ENCODE measurements around the gene DPEP2NB.
"Not testable (repeated sequence)": the region's sequence is repeated elsewhere in the genome, so short reads cannot be mapped to it uniquely, and the experiment has no call there.

Gene DPEP2NB

DNA sequence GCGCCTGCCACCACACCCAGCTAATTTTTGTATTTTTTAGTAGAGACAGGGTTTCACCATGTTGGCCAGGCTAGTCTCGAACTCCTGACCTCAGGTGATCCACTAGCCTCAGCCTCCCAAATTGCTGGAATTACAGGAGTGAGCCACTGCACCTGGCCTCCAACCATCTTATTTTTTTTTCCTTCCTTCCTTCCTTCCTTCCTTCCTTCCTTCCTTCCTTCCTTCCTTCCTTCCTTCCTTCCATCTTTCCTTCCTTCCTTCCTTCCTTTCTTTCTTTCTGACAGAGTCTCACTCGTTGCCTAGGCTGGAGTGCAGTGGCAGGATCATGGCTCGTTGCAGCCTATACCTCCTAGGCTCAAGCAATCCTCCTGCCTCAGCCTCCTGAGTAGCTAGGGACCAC, 5.8 kb downstream of the DPEP2NB start:
- not testable (repeated sequence) for DNase-seq

DNA sequence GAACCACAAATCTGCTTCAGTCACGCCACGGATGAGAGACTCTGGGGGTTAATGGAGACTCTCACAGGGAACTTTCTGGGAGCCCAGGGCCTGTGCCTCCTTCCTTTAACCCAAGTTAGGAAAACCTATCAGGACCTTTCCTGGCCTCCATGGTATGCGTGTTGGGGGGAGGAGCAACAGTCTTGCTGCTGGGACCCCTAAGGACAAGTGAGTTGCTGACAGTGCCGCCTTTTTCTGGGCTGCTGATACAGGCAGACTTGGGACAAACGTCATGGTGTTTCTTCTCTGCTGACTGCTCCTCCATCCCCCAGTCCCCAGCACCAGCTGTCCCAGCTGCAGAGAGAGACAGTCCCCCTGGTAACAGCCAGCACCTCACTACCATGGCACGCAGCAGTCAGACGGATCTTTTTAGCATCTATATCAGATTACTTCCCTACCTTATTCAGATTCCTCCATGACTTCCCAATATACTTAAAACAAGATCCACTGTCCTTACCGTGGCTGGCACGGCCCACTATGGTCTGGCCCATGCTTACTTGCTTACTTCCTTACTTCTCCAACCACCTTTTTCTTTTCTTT, 6.5 kb downstream of the DPEP2NB start:
- no peak for DNase-seq

DNA sequence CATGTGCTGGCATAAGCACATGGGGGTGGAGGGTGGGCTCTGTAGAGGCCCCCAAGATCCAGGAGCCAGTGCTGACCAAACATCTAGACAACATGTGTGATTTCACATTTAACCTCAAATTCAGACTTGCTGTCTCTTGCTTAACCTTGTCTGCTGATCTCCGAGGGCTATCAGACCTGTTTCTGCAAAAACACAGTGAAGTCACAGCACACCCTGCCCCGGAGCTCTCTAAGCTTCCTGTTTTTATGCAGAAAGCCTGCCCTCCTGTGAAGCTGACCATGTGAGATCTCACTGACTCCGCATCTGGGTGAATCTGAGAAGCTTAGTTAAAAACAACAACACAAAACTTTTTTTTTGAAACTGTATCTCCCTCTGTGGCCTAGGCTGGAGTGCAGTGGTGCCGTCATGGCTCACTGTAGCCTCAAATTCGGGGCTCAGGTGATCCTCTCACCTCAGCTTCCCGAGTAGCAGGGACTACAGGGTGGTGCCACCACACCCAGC, 9.9 kb downstream of the DPEP2NB start:
- no peak for DNase-seq

DNA sequence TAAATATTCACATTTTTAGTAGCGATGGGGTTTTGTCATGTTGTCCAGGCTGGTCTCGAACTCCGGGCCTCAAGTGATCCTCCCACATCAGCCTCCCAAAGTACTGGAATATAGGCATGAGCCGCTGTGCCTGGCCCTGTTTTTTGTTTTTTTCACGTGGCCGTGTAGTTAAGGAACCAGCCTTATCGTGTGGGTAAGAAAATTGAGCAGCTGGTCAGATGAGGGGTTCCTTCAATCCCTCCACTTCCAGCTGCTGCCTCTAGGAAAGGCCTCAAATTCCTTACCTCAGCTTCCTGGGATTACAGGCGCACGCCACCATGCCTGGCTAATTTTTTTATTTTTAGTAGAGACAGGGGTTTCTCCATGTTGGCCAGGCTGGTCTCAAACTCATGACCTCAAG, 10.5 kb downstream of the DPEP2NB start:
- no peak for DNase-seq

DNA sequence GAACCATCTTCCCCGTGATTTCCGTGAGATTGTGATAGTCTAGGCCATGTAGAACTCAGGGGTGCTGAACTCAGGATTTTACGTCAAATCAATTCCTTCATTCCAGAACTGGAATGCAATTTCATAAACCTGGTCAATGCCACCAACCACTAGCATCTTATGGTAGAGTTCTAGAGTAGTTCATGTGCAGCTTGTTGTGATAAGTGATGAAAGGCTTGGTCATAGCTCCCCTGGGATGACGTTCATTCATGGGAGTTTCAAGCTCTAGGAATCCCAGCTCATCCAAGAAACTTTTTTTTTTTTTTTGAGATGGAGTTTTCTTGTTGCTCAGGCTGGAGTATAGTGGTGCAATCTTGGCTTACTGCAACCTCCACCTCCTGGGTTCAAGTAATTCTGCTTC, 12.7 kb downstream of the DPEP2NB start:
- no peak for DNase-seq

DNA sequence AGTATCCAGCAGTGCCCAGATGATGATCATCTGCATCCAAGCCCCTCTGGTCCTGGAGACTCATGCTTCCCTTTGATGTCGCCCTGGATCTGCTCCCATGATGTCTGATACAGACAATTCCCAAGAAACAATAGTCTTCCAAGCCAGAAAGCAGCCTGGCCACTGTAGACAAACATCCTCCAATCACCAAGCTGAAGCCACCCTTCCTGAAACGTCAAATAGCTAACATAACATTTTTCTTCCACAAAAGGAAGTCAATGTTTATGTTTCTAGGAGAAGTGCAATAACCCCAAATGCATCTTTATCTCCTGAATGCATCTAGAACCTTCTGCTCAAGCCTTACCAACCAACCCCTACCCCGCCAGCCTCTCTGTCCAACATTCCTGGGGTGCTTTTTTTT, 15.3 kb downstream of the DPEP2NB start:
- no peak for DNase-seq

DNA sequence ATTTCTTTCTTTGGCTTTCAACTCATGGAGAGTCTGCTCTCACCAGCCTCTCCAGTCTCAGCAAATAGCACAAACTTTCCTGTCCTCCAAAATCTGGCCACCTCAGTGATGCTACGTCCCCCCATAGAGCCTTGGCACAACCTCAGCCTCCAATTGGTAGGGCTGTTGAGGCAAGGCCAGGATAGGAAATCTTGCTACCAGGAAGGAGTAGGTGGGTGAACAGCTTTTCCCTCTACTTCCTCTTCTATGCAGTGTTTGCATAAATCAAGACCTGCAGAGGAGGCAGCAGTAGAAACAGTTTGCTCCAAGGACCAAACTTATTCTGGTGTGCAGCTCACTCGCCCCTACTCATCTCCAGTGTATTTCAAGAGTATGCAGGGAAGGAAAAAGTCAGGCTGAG, 15.7 kb downstream of the DPEP2NB start:
- DNase-seq = no peak

DNA sequence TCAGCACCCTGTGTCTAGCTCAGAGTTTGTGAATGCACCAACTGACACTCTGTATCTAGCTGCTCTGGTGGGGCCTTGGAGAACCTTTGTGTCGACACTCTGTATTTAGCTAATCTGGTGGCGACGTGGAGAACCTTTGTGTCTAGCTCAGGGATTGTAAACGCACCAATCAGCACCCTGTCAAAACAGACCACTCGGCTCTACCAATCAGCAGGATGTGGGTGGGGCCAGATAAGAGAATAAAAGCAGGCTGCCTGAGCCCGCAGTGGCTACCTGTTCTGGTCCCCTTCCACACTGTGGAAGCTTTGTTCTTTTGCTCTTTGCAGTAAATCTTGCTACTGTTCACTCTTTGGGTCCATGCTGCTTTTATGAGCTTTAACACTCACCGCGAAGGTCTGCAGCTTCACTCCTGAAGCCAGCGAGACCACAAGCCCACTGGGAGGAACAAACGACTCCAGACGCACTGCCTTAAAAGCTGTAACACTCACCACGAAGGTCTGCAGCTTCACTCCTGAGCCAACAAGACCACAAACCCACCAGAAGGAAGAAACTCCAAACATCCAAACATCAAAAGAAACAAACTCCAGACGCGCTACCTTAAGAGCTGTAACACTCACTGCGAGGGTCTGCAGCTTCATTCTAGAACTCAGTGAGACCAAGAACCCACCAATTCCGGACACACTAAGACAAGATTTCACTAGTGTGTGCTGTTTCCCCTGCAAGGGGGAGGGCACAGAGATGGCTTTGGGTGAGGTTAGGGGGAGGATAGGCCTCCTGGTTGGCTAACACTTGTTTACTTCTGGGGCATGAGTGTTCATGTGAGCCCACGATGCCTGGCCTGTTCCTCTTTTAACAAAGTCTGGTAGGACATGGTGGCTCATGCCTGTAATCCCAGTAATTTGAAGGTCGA, 16.7 kb downstream of the DPEP2NB start, which contains the start of gene DPEP2:
TSS of gene DPEP2 (minus strand) at position 706 of the 910 bp plus-strand sequence. CDS start 6,272 bp downstream, outside the sequence.
- DNase-seq = not testable (repeated sequence)

DNA sequence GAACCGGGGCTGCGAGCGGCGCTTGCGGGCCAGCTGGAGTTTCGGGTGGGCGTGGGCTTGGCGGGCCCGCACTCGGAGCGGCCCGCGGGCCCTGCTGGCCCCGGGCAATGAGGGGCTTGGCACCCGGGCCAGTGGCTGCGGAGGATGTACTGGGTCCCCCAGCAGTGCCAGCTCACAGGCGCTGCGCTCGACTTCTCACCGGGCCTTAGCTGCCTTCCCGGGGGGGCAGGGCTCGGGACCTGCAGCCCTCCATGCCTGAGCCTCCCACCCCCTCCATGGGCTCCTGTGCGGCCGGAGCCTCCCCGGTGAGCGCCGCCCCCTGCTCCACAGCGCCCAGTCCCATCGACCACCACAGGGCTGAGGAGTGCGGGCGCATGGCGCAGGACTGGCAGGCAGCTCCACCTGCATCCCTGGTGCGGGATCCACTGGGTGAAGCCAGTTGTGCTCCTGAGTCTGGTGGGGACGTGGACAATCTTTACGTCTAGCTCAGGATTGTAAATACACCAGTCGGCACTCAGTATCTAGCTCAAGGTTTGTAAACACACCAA, 17.4 kb downstream of the DPEP2NB start:
- DNase-seq = not testable (repeated sequence)

DNA sequence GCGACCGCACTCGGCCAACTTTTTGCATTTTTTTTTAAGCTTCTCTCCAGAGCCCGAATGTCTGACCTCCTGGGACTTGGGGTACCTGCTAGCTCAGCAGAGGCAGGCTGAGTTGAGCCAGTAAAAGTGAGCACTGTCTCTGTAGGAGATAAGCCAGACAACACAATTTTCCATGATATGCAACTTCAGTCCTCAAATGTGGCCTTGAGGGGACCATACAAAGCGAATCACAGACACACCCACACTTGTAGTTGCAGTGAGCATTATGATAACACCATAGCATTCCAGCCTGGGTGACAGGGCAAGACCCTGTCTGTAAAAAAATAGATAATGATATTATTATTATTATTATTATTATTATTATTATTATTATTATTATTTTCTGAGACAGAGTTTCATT, 19.0 kb downstream of the DPEP2NB start:
- no peak for DNase-seq

DNA sequence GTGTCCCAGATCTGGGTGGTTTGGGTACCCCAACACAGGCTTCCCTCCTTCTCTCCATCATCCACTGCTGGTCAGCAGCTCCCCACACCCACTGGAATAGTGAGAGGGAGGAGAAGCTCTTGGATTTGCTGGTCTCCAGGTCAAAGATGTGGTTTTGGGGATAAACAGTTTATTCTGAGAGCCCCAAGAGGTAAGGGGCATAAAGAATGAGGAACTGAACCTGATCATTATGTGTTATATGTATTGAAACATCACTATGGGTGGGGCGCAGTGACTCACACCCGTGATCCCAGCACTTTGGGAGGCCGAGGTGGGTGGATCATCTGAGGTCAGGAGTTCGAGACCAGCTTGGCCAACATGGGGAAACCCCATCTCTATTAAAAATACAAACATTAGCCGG, 20.3 kb downstream of the DPEP2NB start:
- no peak for DNase-seq

DNA sequence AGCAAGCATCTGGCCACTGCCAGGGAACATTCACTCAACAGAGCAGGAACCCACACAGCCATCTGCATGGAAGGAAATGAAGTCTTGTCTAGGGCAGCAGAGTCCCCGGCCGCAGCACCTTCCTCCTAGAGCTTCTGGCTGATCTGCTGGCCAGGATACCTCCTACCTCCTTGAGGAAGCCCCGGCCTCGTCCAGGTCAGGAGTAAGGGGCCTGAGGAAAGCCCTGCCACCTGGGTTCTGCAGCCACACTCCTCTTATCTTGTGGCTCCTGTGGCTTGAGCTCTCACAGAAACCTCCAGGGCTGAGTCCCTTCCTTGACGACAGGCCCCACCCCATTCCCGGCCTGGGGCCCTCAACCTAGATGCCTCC, 21.7 kb downstream of the DPEP2NB start:
- not testable (repeated sequence) for DNase-seq

DNA sequence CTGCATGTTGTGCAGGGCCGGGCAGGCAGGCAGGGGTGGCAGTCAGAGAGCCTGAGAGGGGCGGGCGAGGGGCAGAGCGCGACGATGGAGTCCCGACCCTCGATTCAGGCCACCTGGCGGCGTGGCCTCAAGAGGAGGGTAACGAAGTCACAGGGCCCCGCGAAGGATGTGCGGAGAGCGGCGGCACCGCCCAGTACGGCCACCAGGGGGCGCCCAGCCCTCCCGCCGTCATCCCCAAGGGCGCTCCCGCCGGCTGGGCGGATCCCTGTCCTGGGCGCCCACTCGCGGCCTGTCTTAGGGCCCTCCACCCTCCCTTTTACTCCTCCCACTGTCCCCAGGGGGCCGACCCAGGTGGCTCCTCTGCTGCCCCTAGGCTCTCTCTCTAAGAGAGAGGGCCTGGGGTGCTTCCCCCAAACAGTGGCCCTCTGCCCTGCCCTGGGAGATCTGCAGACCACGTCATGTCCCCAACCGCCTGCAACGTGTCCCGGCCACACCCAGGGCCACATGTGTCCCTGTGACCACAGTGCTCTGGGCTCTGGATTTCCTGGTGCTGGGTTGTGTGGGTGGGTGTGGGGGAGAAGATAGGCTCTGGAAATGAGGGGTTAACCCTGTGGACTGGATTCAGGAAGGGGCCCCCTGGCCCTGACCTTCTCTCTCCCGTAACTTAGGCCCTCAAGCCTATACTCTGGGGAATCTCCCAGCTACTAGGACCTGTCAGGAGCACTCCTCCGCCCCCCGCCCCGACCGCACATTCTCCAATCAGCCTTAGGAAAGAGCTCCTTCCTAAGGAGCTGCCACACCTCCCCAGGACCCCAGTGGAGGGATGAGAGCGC, 22.3 kb downstream of the DPEP2NB start:
- peak in 1 of 2 experiments; percentile 57 for DNase-seq

DNA sequence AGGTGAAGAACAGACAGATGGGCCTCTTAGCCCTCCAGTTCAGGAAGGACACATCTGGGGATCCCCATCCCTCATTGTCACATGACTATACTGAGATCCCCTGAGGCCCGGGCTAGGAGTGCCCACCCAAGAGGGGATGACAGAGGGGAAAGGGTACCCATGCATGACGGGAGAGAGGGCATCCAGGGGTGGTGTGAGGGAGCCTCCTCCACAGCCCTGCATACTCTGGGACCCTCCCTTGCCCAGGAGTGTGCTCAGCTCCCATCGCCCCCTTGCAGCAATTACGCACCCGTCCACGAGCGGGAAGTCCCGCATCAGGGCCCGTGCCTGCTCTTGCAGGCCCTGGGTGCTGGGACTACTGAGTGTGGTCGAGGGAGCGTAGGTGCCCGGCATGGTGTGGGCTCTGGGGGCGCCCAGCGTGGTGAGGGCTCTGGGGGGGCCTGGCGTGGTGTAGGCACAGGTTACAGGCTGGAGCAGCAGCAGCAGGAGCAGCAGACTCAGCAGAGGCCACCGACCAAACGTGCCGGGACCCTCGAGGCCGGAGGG, 23.0 kb downstream of the DPEP2NB start:
- no peak for DNase-seq

DNA sequence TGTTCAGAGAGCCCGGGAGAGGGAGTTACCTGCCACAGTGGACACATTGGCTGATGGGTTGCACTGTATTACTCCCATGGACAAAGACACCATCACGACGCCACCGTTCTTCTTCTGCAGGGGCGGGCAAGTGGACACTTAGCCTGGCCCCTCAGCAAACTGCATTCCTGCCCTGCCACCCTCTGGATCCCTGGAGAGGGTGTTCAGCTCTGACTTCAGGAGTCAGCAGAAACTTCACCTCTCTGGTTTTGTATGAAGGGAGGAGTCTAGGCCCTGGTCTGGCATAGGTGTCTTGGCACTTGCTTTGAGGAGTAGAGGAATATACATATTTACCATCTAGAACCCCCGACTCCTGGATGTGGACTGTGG, 25.7 kb downstream of the DPEP2NB start:
- DNase-seq = no peak

DNA sequence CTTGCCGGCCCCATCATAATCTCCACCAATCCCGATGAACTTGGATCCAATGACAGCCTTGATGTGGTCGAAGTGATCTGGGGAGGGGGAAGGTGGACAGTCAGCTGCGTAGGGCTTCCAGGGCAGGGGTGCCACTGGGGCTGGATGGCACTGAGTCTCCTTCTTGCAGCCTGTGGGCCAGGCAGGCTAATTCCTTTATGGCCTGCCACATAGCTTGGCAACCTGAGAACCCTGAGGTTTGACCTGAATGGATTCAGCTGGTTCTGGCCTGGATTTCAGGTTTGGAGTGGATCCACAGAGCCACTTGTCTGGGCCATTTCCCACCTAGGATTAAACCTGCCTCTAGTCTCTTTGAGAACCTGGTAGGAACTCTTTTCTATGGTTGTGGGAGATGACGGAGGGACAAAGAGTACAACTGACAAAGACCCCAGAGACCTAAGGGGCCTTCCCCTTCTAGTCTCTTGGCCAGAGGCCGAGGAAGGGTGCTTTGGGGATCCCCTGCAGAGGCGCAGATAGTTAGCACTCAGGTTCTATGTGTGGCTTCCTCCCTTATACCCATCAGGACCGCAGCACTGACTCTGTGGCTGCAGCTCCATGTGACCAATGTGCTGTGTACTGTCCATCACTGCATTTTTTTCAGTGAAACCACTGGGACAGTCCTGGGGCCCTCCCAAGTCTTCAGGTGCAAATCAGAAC, 26.2 kb downstream of the DPEP2NB start:
- no peak for DNase-seq

DNA sequence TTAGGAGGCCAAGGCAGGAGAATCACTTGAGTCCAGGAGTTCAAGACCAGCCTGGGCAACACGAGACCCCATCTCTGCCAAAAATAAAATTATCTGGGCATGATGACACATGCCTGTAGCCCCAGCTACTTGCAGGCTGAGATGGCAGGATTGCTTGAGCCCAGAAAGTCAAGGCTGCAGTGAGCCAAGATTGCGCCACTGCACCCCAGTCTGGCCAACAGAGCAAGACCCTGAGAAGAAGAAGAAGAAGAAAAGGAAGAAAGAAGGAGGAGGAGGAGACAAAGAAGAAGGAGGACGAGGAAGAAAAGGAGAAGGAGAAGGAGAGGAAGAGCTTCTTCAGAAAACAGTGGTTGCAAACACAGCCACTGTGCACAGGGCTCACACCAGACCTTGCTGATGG, 27.0 kb downstream of the DPEP2NB start:
- DNase-seq = no peak

DNA sequence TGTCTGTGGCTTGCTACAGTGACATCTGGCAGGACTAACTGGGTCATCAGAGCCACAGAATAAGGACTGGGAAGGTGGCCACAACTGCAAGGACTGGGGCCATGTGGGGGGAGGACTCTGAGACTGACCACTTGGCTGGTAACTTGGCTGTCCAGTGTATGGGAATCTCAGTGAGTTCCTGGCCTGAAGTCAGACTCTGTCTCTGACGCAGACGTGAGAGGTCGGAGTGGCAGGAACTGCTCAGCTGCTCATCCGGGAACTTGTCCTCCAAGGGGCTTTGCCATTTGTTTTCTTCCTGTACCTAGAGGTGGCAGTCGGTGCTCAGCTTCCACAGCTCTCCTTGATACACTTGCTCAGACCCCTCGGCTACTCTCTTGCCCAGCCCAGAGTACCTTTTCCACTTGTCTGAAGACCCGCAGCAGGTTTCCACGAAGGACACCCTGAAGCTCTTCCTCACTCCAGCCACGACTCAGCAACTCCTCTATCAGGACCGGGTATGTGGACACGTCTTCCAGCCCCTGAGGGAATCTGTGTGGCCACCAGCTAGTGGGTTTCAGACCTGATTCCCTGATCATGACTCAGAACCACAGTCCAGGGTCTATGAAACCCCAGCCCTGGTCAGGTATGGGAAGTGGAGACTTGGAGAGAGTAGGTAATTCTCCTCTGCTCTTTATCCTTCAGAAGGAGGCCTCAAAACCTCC, 28.1 kb downstream of the DPEP2NB start:
- DNase-seq = no peak

DNA sequence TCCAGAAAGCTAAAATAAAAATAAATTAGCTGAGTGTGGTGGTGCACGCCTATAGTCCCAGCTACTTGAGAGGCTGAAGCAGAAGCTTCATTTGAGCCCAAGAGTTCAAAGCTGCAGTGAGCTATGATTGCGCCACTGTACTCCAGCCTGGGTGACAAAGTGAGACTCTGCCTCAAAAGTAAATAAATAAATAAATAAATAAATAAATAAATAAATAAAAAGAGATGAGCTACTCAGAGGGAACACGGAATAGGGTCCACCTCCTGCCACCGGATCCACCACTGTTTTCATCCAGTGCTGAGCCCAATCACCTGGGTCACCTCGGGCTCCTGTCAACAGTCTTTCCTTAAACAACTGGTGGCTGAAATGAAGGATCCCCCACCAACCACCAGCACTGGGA, 28.8 kb downstream of the DPEP2NB start:
- DNase-seq = no peak

DNA sequence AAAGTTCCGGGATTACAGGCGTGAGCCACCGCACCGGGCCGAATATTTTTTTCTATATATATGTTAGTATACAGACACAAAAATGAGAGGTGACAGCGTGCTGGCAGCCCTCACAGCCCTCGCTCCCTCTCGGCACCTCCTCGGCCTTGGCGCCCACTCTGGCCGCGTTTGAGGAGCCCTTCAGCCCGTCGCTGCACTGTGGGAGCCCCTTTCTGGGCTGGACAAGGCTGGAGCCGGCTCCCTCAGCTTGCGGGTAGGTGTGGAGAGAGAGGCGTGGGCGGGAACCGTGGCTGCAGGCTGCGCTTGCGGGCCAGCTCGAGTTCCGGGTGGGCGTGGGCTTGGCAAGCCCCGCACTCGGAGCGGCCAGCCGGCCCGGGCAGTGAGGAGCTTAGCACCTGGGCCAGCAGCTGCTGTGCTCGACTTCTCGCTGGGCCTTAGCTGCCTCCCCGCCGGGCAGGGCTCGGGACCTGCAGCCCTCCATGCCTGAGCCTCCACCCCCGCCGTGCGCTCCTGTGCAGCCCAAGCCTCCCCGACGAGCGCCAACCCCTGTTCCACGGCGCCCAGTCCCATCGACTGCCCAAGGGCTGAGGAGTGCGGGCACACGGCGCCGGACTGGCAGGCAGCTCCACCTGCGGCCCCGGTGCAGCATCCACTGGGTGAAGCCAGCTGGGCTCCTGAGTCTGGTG, 33.6 kb downstream of the DPEP2NB start:
- no peak for DNase-seq

All from SW 1271 (cell line).